ENCODE data around the gene ARMC7. TPM values are rescaled to one million over a fixed set of nuclear protein-coding genes. Genes with fewer than 3 reads are reported as not detected.
A peak's percentile ranks its signal among the peaks of the same experiment; 100 is the strongest.

Gene ARMC7
- total RNA-seq, 1 experiment from 2014 or later: 22.8 TPM

- Histone ChIP-seq H4K8ac (replicated peaks; ENCODE audit: insufficient read length, low read depth, low read length) (no peak overlapping the region), H3K14ac (ENCODE audit: insufficient read depth, low read length) (no peak overlapping the region), H3K4ac (ENCODE audit: low read depth, low read length) (no peak overlapping the region), H2BK12ac (ENCODE audit: insufficient read length, low read depth, low read length) (no peak overlapping the region), H3K27ac (ENCODE audit: insufficient read length, low read depth, low read length) (no peak overlapping the region), H2BK15ac (ENCODE audit: low read depth, low read length) (no peak overlapping the region), H3K18ac (ENCODE audit: insufficient read length, low read depth, low read length) (no peak overlapping the region), H3K79me2 (ENCODE audit: insufficient read depth, low read length) (no peaks in the 10 kb centered on the region), H2BK5ac (ENCODE audit: insufficient read length, low read length) (no peak overlapping the region), H3K9me3 (ENCODE audit: control insufficient read depth, low read depth, low read length) (no peaks in the 10 kb centered on the region), H2AK5ac (ENCODE audit: insufficient read length, low read length) (no peak overlapping the region), H3K23ac (ENCODE audit: insufficient read length, low read depth, low read length) (no peak overlapping the region), H3K4me1 (ENCODE audit: insufficient read depth, low read length) (no peaks in the 10 kb centered on the region), H2AFZ (ENCODE audit: low read length) (no peak overlapping the region), H2BK20ac (ENCODE audit: low read depth, low read length, poor library complexity, severe bottlenecking) (no peak overlapping the region), H4K91ac (ENCODE audit: insufficient read length, low read depth, low read length) (no peak overlapping the region), H4K5ac (ENCODE audit: insufficient read length, low read depth, low read length) (no peak overlapping the region), H3T11ph (ENCODE audit: low read length) (no peak overlapping the region), H2BK120ac (ENCODE audit: low read depth, low read length, poor library complexity, severe bottlenecking) (no peak overlapping the region), H3K27me3 (ENCODE audit: insufficient read depth, low read length) (no peaks in the 10 kb centered on the region), H3K56ac (ENCODE audit: insufficient read length, low read depth, low read length) (no peak overlapping the region), H3K9ac (ENCODE audit: extremely low read depth, insufficient read length, low read length) (no peak overlapping the region), H4K20me1 (ENCODE audit: control insufficient read depth, insufficient read depth, insufficient read length) (no peaks in the 10 kb centered on the region), H3K79me1 (ENCODE audit: insufficient read depth, low read depth, low read length, poor library complexity, severe bottlenecking) (peaks cover 6% of the 10 kb centered on the region), H3K23me2 (ENCODE audit: insufficient read length, low read depth, low read length, poor library complexity, severe bottlenecking) (peaks cover 5% of the 10 kb centered on the region), H3K4me2 (ENCODE audit: insufficient read depth, insufficient read length, low read length) (no peak overlapping the region)
- H3K4me1 Mint-ChIP-seq: peaks cover 16 to 17% of the 10 kb centered on the region in 2 experiments
- WGBS (ENCODE audit: extremely low coverage, insufficient read length, low lambda C conversion rate): no CpG with 5 or more reads among the region's 22 CpGs
- no peaks in the 10 kb centered on the region; the same call in 1 of the 2 replicates for H3K27me3 Mint-ChIP-seq (ENCODE audit: low read depth)
- no peaks in the 10 kb centered on the region for H3K9me3 Mint-ChIP-seq
- peak; percentile 95 for DNase-seq
- peak; percentile 96 for TF ChIP-seq CTCF (conservative IDR thresholded peaks at IDR 0.05)
- peak overlapping the region in 1 of 2 experiments; percentile 65; a peak in 1 of 5 replicates for H3K4me3 Mint-ChIP-seq
- H3K36me3 Mint-ChIP-seq (ENCODE audit: insufficient read depth in 1 of 3, low read depth in 3 of 3): peaks cover 9 to 38% (median 23%) of the 10 kb centered on the region in 3 experiments; a peak in 6 of 7 replicates
- peak overlapping the region; percentile 14 to 94 (median 90); a peak in 5 of 7 replicates for H3K27ac Mint-ChIP-seq
These were observed 4.2 kb downstream of the ARMC7 start for GRCh38 chr17:75113798-75114551.
